Activated T-cell treated with anti-CD3 and anti-CD28 coated beads, Interleukin-2, amount 50 U/mL, for 4 hours (primary cell): ENCODE measurements around the gene AGRN. TPM values are rescaled to one million over a fixed set of nuclear protein-coding genes. Genes with fewer than 3 reads are reported as not detected.
"Not testable (repeated sequence)": the region's sequence is repeated elsewhere in the genome, so short reads cannot be mapped to it uniquely, and the experiment has no call there.

Experiments used
- ATAC-seq, 2 donors: fragments of 200-7000 bp; cut with Tn5 transposase; one replicate each; pipeline ENCODE4 v1.10.0; 2021
- DNase-seq: peaks from one replicate; pipeline ENCODE4 v3.0.0-alpha.2; 2020
- H3K27me3 Mint-ChIP-seq: one replicate; pipeline ENCODE4 v1.8.0; 2021; ENCODE audit warnings: low read depth, mixed read lengths
- H3K36me3 Mint-ChIP-seq: one replicate; pipeline ENCODE4 v1.8.0; 2022; ENCODE audit warnings: mixed read lengths; ENCODE audit not compliant: insufficient read depth
- H3K4me1 Mint-ChIP-seq: one replicate; pipeline ENCODE4 v1.8.0; 2021; ENCODE audit warnings: low read depth, mixed read lengths
- H3K4me3 Mint-ChIP-seq: one replicate; pipeline ENCODE4 v1.8.0; 2021; ENCODE audit warnings: mild to moderate bottlenecking, moderate library complexity, mixed read lengths
- H3K9me3 Mint-ChIP-seq: one replicate; pipeline ENCODE4 v1.8.0; 2021; ENCODE audit warnings: mixed read lengths
- total RNA-seq, 3 donors: library from RNA; stranded (reverse); gene quantifications; one replicate each; pipeline ENCODE4 v1.2.1, GENCODE V29; 2021

Gene AGRN
- total RNA-seq, 3 donors from 2014 or later = 12.0 to 18.0 (median 15.2) TPM

DNA sequence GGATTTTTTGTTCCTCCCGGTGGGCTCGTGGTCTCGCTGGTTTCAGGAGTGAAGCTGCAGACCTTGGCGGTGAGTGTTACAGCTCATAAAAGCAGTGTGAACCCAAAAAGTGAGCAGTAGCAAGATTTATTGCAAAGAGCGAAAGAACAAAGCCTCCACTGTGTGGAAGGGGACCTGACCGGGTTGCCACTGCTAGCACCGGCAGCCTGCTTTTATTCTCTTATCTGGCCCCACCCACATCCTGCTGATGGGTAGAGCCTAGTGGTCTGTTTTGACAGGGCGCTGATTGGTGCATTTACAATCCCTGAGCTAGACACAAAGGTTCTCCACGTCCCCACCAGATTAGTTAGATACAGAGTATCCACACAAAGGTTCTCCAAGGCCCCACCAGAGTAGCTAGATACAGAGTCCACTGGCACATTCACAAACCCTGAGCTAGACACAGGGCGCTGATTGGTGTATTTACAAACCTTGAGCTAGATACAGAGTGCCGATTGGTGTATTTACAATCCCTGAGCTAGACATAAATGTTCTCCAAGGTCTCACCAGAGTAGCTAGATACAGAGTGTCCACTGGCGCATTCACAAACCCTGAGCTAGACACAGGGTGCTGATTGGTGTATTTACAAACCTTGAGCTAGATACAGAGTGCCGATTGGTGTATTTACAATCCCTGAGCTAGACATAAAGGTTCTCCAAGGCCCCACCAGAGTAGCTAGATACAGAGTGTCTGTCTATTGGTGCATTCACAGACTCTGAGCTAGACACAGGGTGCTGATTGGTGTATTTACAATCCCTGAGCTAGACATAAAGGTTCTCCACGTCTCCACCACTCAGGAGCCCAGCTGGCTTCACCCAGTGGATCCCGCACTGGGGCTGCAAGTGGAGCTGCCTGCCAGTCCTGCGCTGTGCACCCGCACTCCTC is 2.3 kb upstream of the AGRN start:
- DNase-seq, H3K4me3 Mint-ChIP-seq, H3K36me3 Mint-ChIP-seq, H3K9me3 Mint-ChIP-seq, H3K27me3 Mint-ChIP-seq, ATAC-seq: not testable (repeated sequence)
- peaks cover 33% of the 10 kb centered on the region for H3K4me1 Mint-ChIP-seq

DNA sequence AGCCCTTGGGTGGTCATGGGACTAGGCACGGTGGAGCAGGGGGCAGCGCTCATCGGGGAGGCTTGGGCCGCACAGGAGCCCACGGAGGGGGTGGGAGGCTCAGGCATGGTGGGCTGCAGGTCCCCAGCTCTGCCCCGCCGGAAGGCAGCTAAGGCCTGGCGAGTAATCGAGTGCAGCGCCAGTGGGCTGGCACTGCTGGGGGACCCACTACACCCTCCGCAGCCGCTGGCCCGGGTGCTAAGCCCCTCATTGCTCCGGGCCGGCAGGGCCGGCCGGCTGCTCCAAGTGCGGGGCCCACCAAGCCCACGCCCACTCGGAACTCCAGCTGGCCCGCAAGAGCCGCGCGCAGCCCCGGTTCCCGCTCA is 1.6 kb upstream of the AGRN start:
- H3K9me3 Mint-ChIP-seq, H3K27me3 Mint-ChIP-seq, H3K4me3 Mint-ChIP-seq, DNase-seq, ATAC-seq, H3K36me3 Mint-ChIP-seq: not testable (repeated sequence)
- peaks cover 27% of the 10 kb centered on the region for H3K4me1 Mint-ChIP-seq

DNA sequence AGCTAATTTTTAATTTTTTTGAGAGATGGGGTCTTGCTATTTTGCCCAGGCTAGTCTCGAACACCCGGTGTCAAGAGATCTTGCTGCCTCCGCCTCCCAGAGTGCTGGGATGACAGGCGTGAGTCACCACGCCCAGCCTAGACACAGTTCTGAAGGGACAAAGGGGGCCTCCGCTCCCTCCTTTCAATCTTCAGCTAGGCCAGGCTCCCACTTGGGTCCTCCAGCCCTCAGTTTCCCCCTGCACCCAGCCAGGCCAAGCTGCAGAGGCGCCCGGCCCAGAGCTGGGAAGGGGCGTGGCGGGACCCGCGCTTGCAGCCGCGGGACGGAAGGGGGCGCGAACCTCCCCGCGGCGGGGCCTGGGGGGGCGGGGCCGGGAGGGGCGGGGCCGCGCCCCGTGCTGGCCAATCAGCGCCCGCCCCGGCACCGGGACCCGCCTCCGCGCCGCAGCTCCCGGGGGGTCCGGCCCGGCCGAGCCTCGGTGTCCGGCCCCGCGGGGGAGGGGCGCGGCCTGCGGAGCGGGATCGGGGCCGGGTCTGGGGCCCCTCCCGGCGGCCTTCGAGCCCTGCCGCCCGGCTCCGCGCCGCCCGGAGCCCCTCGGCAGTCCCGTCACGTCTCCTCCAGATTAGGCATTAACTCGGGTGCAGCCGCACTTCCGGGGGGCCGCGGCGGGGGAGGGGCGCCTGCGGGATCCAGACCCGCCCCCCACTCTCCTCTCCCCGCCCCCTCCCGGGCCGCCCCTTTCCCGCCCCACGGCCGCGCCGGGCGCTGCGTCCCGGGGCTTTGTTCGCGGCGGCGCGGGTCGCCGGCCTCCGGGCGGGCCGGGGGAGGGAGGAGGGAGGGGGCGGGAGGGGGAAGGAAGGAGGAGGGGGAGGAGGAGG is 559 bp upstream of the AGRN start:
- Mint-ChIP-seq H3K36me3 (peaks cover 2% of the 10 kb centered on the region), H3K9me3 (no peaks in the 10 kb centered on the region), H3K27me3 (no peaks in the 10 kb centered on the region), H3K4me1 (peaks cover 16% of the 10 kb centered on the region), H3K4me3 (peak overlapping the region; percentile 64)
- ATAC-seq (peak; percentile 82 to 84), DNase-seq (peak; percentile 73)

DNA sequence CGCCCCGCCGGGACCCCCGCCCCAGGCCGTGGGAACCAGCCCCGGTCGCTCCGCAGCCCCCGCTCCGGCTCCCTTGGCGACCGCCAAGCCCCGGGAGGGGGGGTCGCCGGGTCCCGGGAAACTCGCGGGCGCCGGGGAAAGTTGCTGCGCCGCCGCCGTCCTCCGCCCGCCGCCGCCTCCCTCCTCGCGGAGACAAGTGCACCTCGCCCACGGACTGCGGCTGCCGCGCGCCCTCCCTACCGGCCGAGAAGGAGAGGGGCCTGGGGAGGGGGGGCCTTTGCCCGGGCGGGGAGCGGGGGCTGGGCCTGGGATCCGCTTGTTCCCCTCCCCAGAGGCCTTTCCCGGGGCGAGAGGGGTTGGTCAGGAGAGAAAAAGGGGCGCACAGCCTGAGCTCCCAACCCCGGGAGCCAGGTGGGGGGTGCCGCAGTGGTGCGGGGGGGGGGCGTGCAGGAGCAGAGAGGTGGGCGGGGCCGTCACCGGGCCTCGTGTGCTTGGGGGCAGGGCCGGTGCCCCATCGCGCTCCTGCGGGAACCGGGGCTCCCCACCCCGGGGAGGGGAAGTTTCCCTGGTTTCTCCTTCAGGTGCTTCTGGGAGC is 592 bp downstream of the AGRN start:
- ATAC-seq (peak in 1 of 2 donors; percentile 23), DNase-seq (peak; percentile 47)

DNA sequence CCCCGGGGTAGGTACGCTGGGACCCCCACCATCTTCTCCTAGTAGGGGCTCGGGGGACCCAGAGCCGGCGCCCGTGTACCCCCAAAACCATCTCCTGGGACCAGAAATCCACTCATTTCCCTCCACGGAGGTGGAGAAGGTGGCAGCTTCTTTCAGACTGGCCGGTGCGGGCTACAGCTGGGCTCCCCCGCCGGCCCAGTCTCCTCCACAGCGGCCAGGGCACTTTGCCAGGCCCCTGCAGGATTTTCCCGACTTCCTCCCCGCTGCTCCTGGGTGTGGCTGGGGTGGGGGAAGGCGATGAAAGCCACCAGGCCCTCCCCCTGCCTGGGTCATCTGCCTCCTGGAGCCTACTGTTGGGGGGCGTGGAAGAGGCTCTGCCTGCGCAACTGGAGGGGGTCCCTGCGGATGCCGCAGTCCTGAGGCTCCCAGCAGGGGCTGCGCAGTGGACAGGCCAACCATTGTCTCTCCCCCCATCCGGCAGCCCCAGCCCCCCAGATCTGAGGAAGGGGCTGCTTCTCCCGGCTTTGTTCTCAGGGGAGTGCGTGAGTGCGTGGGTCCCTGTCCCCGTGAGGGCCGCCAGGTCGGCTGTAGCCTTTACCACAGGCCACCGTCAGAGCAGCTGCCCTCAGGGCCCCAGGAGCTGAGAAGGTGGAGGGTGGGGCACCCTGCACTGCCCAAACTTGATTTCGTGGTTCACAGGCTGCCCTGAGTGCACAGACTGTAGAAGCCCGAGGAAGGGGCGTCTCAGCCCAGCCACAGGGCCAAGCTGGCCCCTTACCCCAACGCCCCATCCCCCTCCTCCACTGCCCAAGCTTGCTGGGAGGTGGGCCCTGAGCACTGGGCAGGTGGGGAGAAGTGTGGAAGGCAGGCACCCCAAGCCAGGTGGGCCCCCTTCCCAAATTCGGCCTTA is 1.3 kb downstream of the AGRN start:
- H3K4me3 Mint-ChIP-seq = peak overlapping the region; percentile 42
- ATAC-seq = no peak
- peaks cover 2% of the 10 kb centered on the region for H3K36me3 Mint-ChIP-seq
- H3K4me1 Mint-ChIP-seq = peaks cover 10% of the 10 kb centered on the region
- no peak for DNase-seq
- no peaks in the 10 kb centered on the region for H3K9me3 Mint-ChIP-seq
- H3K27me3 Mint-ChIP-seq = no peaks in the 10 kb centered on the region

More for the DNA sequence above, 592 bp downstream of the AGRN start:
- Mint-ChIP-seq H3K4me3 (no peak overlapping the region), H3K4me1 (peaks cover 10% of the 10 kb centered on the region), H3K36me3 (peaks cover 2% of the 10 kb centered on the region), H3K27me3 (no peaks in the 10 kb centered on the region), H3K9me3 (no peaks in the 10 kb centered on the region)

DNA sequence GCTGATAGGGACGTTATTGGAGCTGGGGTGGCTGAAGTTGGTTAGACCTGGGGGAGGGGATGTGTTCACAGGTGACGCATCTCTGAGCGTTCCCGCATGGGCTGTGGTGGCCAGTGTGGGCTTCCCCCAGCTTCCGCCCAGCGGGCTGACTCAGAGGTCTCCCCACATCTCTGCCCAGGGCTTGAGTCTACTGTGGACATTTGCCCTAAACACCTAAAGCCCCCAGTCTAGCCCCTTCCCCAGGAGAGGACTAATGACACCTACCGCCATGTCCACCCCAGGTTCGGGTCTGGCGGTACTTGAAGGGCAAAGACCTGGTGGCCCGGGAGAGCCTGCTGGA is 2.0 kb downstream of the AGRN start:
- Mint-ChIP-seq H3K4me1 (peaks cover 10% of the 10 kb centered on the region), H3K9me3 (no peaks in the 10 kb centered on the region), H3K4me3 (no peak overlapping the region), H3K36me3 (peaks cover 2% of the 10 kb centered on the region), H3K27me3 (no peaks in the 10 kb centered on the region)
- no peak for DNase-seq
- ATAC-seq = no peak

DNA sequence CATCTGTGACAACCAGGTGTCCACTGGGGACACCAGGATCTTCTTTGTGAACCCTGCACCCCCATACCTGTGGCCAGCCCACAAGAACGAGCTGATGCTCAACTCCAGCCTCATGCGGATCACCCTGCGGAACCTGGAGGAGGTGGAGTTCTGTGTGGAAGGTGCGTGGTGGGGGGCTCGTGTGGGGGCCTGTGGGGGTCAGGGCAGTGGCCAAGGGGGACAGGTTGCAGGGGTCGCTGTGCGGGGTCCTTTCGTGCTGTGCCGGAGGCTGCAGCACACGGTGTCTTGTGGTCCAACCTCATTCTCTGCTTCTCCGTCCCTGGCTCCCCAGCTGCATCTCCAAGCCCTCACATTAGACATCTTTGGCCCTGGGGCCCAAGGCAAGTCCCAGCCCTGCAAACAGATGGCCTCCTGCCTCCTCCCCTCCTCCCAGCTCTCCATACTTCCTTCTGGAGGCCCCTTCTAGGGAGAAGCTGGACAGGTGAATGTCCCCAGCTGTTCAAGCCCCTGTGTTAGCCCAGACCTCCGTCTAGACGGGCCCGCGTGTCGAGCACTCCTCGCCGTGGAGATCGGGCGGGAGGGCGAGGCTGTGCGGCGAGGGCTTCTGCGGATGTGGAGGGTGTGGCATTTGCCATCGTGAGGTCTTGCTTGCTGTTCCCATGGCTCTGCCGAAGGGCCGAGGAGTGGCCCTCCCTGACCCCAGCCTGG is 2.5 kb downstream of the AGRN start:
- Mint-ChIP-seq H3K4me3 (no peak overlapping the region), H3K4me1 (peaks cover 5% of the 10 kb centered on the region), H3K9me3 (no peaks in the 10 kb centered on the region), H3K36me3 (no peaks in the 10 kb centered on the region), H3K27me3 (peaks cover 2% of the 10 kb centered on the region)
- DNase-seq (no peak), ATAC-seq (no peak)

DNA sequence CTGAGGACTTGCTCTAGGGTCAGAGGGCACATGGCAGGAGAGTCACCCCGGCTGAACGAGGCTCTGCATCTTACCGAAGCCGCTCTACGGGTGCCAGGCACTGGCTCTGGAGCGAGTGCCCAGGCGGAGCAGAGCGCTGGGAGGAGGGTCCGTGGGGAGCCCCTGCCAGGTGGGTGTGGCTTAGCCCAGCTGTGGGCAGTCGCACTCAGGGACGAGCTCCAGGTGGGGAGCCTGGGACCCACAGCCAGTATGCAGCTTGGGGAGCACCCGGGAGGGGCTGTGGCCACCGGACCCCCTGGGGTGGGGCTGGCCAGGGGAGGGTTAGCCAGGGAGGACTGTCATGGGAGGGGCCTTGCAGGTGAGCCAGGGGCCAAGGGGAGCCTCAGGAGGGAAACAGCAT is 3.8 kb downstream of the AGRN start:
- Mint-ChIP-seq H3K4me3 (no peak overlapping the region), H3K9me3 (no peaks in the 10 kb centered on the region), H3K36me3 (no peaks in the 10 kb centered on the region), H3K4me1 (peaks cover 5% of the 10 kb centered on the region), H3K27me3 (peaks cover 2% of the 10 kb centered on the region)
- no peak for ATAC-seq
- no peak for DNase-seq

DNA sequence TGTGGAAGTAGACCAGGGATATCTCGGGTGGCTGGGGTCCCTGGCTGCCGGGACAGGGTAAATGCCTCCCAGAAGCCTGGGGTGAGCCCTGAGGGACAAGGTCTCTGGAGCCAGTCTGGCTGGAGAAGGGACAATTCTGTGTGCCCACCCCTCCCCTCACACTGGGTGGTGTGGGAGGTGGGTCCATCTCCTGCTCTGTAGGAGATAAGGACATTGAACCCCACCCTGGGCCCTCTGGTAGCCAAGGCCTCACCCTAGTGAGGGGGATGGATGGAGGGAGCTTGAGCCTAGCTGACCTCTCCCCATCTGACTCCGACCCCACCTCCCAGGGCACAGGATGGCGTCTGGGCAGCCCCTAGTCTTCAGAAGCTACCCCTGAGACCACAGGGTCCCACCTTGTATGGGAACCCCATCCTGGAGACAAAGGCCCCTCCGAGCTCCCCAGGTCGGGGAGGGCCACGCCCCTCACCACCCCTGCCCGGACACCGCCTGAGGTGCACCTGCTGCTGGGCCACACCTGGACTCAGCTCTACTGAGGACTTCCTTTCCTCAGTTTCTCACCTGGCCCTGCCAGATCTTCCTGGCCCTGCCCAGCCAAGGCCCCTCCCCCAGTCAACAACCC is 4.3 kb downstream of the AGRN start:
- peaks cover 1% of the 10 kb centered on the region for H3K4me1 Mint-ChIP-seq

DNA sequence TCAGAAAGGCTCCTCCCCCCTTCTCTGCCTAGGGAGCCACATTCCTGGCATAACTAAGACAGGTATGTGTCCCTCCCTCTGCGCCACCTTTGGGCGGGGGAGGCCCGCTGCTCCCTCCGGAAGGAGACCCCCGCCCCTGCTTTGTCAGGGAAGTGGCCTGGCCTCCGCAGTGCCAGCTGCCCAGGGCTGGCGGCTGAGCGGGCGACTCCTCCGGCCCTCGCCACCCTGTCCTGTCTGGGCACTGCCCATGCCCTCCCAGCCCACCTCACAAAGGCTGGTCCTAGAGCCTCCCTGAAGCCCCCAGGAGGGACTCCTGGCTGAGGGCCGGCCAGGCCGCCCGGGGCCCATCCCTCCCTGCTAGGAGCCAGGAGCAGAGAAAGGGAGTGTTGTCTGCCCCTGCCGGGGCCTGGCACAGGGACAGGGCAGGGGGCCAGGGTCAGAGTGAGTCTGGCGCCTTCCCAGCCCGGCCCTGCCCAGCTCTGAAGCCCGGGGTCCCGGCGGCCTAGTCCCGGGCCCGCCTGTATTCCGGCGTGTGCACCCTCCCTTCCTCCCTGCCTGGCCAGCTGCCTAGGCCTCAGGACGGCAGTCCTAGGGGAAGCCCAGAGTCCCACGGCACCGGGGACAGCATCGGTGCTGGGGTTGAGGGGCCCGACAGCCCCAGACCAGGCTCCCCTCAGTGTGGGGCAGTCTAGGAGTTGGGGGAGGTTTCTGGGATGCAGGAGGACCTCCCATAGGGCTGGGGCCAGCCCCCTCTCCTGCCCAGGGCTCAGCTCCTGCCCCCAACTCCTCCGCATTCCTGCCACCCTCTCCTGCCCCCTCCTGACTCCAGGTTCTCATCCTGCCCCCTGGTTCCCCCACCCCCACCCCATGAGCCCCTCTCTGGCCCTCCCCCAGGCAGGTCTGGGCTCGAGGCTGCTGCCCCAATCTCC is 5.1 kb downstream of the AGRN start:
- Mint-ChIP-seq H3K36me3 (no peaks in the 10 kb centered on the region), H3K9me3 (no peaks in the 10 kb centered on the region), H3K4me3 (no peak overlapping the region), H3K4me1 (peaks cover 1% of the 10 kb centered on the region), H3K27me3 (peaks cover 2% of the 10 kb centered on the region)
- ATAC-seq (no peak), DNase-seq (no peak)

More for the DNA sequence above, 4.3 kb downstream of the AGRN start:
- H3K9me3 Mint-ChIP-seq = no peaks in the 10 kb centered on the region
- no peak overlapping the region for H3K4me3 Mint-ChIP-seq
- no peaks in the 10 kb centered on the region for H3K36me3 Mint-ChIP-seq
- no peak for DNase-seq
- peaks cover 2% of the 10 kb centered on the region for H3K27me3 Mint-ChIP-seq
- ATAC-seq = no peak

DNA sequence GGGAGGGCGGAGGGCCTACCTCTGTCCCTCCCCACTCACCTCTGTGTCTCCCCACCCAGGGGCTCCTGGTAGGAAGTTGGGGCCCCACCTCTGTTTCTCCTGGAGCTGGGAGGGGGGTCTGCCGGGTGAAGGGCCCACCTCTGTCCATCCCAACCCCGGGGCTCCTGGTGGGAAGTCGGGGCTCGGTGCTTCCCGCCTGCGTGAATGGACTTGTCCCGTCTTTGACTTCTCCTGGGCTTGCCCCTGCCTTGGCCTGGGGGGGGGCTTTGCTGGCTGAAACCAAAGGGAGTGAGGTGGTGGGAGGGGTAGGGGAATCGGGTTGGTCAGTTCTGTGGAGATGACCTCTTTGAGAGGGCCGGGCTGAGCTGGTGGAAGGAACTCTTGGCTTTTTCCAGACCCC is 5.8 kb downstream of the AGRN start:
- H3K27me3 Mint-ChIP-seq = peaks cover 2% of the 10 kb centered on the region
- H3K4me1 Mint-ChIP-seq = peaks cover 1% of the 10 kb centered on the region
- H3K4me3 Mint-ChIP-seq = no peak overlapping the region
- ATAC-seq (no peak), DNase-seq (no peak)
- H3K9me3 Mint-ChIP-seq = no peaks in the 10 kb centered on the region
- H3K36me3 Mint-ChIP-seq = no peaks in the 10 kb centered on the region
